Choroid plexus epithelial cell (primary cell): ENCODE data around the gene OR52E1.
"Not testable (repeated sequence)": the region's sequence is repeated elsewhere in the genome, so short reads cannot be mapped to it uniquely, and the experiment has no call there.

Experiments used
- DNase-seq: peaks from one replicate; pipeline ENCODE4 v3.0.0-alpha.2; 2010; ENCODE audit warnings: low read depth
- H3K4me3 ChIP-seq: 2 replicates; pipeline ENCODE4 v1.5.1; 2011; ENCODE audit warnings: low read depth, mild to moderate bottlenecking, control low read depth, low read length, moderate library complexity
- TF ChIP-seq, protein P1 (sequence below): conservative IDR thresholded peaks from 2 replicates; pipeline ENCODE4 v1.5.1; 2011; ENCODE audit warnings: low read depth, mild to moderate bottlenecking, control low read depth, inconsistent platforms, low read length, moderate library complexity

Gene OR52E1

DNA sequence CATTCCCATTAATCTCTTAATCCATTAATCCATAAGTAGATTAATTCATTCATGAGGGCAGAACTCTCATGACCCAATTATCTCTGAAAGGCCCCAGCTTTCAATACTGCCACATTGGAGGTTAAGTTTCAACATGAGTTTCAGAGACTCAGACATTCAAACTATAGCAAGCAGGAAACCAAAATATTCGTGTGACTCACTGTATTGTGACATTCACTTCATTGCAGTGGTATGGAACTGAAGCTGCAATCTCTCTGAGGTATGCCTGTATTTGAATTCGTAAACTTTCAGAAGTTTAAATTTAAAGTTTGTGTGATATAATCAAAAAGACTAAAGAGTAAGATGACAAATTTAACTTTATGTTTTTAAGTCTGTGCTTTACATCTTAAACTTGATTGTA is 26.0 kb upstream of the OR52E1 start:
- no peak overlapping the region for H3K4me3 ChIP-seq
- TF ChIP-seq, protein P1, sequence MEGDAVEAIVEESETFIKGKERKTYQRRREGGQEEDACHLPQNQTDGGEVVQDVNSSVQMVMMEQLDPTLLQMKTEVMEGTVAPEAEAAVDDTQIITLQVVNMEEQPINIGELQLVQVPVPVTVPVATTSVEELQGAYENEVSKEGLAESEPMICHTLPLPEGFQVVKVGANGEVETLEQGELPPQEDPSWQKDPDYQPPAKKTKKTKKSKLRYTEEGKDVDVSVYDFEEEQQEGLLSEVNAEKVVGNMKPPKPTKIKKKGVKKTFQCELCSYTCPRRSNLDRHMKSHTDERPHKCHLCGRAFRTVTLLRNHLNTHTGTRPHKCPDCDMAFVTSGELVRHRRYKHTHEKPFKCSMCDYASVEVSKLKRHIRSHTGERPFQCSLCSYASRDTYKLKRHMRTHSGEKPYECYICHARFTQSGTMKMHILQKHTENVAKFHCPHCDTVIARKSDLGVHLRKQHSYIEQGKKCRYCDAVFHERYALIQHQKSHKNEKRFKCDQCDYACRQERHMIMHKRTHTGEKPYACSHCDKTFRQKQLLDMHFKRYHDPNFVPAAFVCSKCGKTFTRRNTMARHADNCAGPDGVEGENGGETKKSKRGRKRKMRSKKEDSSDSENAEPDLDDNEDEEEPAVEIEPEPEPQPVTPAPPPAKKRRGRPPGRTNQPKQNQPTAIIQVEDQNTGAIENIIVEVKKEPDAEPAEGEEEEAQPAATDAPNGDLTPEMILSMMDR, result no peak

GRCh38 chr11:5046226-5046625 is 23.1 kb upstream of the OR52E1 start, which contains the start of gene OR52J3:
OR52J3 (plus strand) TSS chr11:5046526; CDS start chr11:5046526, 0 bp downstream.
- no peak for DNase-seq
- TF ChIP-seq, protein P1, result no peak
- H3K4me3 ChIP-seq, result no peak within 1 kb of the TSS

More for the DNA sequence above, 26.0 kb upstream of the OR52E1 start:
- peak; percentile 48 for DNase-seq

GRCh38 chr11:5046754-5047330 is 22.5 kb upstream of the OR52E1 start:
- TF ChIP-seq, protein P1, result no peak
- DNase-seq, result no peak

GRCh38 chr11:5058679-5059078 is 10.7 kb upstream of the OR52E1 start:
- DNase-seq, result not testable (repeated sequence)

More at GRCh38 chr11:5046754-5047330, 22.5 kb upstream of the OR52E1 start:
- no peak overlapping the region for H3K4me3 ChIP-seq

DNA sequence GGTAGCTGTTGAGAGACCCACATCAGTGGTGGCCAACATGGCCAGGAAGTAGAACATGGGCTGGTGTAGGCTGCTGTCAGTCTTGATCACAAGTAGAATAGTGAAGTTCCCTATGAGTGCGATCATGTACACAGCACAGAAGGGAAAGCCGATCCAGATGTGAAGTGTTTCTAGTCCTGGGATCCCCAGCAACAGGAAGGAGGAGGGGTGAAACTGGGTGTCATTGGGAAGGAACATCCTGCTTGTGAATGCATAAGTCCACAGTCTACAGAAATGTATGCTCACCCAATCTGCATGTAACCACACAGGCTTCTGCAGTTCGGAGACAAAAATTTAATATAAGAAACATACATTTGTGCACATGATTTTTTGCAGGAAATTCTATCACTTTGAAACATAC is 10.0 kb upstream of the OR52E1 start, which contains the start of gene OR52E2:
Gene OR52E2 (minus strand): TSS at position 237 of the 400 bp plus-strand sequence. CDS start 0 bp downstream, at position 237.
- TF ChIP-seq, protein P1, result no peak

More at GRCh38 chr11:5058679-5059078, 10.7 kb upstream of the OR52E1 start:
- H3K4me3 ChIP-seq, result not testable (repeated sequence)

DNA sequence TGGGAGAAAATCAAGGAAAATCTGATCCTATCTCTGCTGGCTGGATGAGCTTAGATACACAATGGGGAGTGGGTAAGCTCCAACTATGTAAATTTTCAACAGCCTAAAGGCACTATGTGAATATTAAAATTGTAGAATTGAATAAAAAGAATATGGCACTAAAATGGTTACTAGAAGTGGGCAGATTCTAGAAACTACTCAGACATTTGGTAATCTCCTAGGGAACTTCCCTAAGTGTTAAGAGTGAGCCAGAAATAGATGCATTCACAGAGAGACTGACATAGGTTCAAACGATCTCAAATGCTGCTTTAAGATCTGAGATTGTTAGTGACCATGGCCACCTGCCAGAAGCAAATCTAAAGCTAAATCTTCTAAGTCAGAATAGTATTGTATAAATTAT is 4.3 kb upstream of the OR52E1 start:
- TF ChIP-seq, protein P1, result no peak
- DNase-seq, result no peak

More for the DNA sequence above, 10.0 kb upstream of the OR52E1 start, which contains the start of gene OR52E2:
- no peak within 1 kb of the TSS for H3K4me3 ChIP-seq
- DNase-seq, result no peak

DNA sequence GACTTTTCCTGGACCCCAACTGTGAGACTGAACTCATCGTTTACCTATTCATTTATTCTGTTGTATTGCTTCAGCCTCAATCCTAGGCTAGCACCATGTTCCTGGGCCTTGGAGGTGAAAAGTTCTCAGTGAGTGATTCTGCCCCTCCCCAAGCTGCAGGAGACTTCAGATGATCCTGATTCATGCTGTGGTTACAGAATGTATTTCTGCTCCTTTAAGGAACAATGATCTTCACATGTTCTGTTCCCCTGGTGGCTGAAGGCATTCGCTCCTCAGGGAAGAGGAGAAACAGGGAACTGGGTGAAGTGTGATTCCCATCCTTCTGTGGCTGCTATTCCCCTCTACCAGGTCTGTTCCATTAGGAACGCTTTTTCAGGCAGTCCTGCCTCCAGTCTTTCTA is 2.4 kb downstream of the OR52E1 start:
- no peak overlapping the region for H3K4me3 ChIP-seq
- no peak for DNase-seq
- TF ChIP-seq, protein P1, result no peak

More for the DNA sequence above, 4.3 kb upstream of the OR52E1 start:
- no peak overlapping the region for H3K4me3 ChIP-seq
